ENCODE results near the gene METTL2B. TPM values are rescaled to one million over a fixed set of nuclear protein-coding genes. Genes with fewer than 3 reads are reported as not detected.
"Not testable (repeated sequence)": the region's sequence is repeated elsewhere in the genome, so short reads cannot be mapped to it uniquely, and the experiment has no call there.

The METTL2B gene
- total and polyA plus RNA-seq, 2 experiments from 2014 or later, result 19.2 to 36.5 TPM

DNA sequence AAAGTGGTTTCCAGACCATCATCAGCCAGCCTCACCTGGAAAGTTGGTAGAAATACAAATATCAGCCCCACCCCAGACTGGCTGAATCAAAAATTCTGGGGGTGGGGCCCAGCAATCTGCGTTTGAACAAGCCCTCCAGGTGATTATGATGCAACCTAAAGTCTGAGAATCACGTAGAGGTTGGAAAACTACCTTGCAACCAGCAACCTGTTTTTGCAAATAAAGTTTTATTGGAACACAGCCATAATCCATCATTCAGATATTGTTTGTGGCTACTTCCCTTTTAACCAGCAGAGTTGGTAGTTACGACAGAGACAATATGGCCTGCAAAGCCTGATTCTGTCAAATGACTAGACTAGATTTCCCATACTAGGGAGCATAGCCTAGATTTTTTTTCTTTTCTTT, 49.5 kb downstream of the METTL2B start:
- H3K27ac ChIP-seq; DNase-seq; in situ Hi-C loops (cut with MboI); H3K4me1 ChIP-seq (ENCODE audit: insufficient read depth); H2AFZ ChIP-seq; H3K9ac ChIP-seq; H3K9me3 ChIP-seq (ENCODE audit: low read depth); H4K20me1 ChIP-seq (ENCODE audit: insufficient read depth); H3K4me3 ChIP-seq; H3K36me3 ChIP-seq (ENCODE audit: low read depth); H3K27me3 ChIP-seq (replicated peaks; ENCODE audit: insufficient read depth); H3K4me2 ChIP-seq (ENCODE audit: unreplicated experiment); H3K9me2 ChIP-seq (ENCODE audit: insufficient read depth): not testable (repeated sequence)
- Histone ChIP-seq H3K79me2 (ENCODE audit: insufficient read depth) (peaks cover 12% of the 10 kb centered on the region; the same call in 1 of the 2 replicates), H3F3A (ENCODE audit: insufficient read depth) (0 out of 2 replicates have a peak, but pooled peaks cover 11% of the 10 kb centered on the region)
- 86 to 87% methylated on average over 3 of the region's 3 CpGs for WGBS, 2 experiments (ENCODE audit: low coverage in 1 of 2, low lambda C conversion rate in 2 of 2, missing lambda C conversion rate in 2 of 2)

DNA sequence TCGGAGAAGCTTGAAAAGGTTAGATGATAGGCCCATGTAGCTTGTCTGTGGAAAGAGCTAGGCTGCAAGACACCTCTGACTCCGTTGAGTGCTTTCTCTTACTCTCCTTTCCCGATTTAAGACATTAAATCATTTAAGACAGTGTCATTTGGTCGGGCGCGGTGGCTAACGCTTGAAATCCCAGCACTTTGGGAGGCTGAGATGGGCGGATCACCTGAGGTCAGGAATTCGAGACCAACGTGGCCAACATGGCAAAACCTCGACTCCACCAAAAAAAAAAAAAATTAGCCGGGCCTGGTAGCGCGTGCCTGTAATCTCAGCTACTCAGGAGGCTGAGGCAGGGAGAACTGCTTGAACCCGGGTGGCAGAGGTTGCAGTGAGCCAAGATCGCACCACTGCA, 52.6 kb downstream of the METTL2B start:
- H3K9ac ChIP-seq; H3K9me3 ChIP-seq (ENCODE audit: low read depth); H3K9me2 ChIP-seq (ENCODE audit: insufficient read depth); H3K27me3 ChIP-seq (replicated peaks; ENCODE audit: insufficient read depth); H2AFZ ChIP-seq; H3K4me2 ChIP-seq (ENCODE audit: unreplicated experiment); H3K4me1 ChIP-seq (ENCODE audit: insufficient read depth); in situ Hi-C loops (cut with MboI); H3K4me3 ChIP-seq; DNase-seq; H4K20me1 ChIP-seq (ENCODE audit: insufficient read depth); H3K36me3 ChIP-seq (ENCODE audit: low read depth); H3K27ac ChIP-seq: not testable (repeated sequence)
- WGBS, 2 experiments (ENCODE audit: low coverage in 1 of 2, low lambda C conversion rate in 2 of 2, missing lambda C conversion rate in 2 of 2), result 92 to 96% methylated on average over 16 of the region's 16 CpGs
- peaks cover 36% of the 10 kb centered on the region for H3K79me2 ChIP-seq (ENCODE audit: insufficient read depth)
- peaks cover 14% of the 10 kb centered on the region; the same call in 1 of the 2 replicates for H3F3A ChIP-seq (ENCODE audit: insufficient read depth)

DNA sequence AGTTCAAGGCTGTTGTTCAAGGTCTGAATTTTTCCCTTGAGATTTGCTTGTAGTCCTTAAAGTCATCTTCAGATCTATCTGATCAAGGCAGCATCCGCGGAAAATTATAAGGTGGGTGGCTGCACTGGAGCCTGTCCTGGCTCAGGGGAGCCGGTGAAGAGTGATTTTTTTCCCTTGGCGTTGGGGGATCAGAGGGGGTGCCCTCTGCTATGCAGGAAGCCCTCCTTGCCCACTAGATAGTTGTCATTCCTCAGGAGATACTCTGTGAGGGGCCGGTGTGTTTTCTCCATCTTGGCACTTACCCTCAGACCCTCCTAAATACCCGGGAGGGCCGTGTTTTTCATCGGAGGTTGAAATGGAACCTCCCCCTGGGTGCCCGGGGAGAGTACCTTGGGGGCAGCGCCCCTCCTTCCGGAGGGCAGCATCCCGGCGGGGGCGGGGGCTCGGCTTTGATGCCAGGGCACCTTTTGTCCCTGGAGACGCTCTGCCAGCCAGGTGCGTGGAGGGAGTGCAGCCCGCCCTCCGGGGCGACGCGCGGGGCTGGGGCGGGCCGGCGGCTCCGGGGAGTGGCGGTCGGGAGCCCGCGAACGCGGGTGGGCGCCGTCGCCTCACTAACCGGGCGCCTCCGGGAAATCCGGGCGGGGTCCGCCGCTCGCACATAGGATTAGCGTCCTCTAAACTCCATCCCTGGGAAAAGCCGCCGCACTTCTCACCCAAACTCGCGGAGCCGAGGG, 53.7 kb downstream of the METTL2B start:
- H3K27ac ChIP-seq, result peak overlapping the region; percentile 84
- H3K4me1 ChIP-seq (ENCODE audit: insufficient read depth); H3K9me2 ChIP-seq (ENCODE audit: insufficient read depth); H3K27me3 ChIP-seq (replicated peaks; ENCODE audit: insufficient read depth); H3K9me3 ChIP-seq (ENCODE audit: low read depth); in situ Hi-C loops (cut with MboI); H3K36me3 ChIP-seq (ENCODE audit: low read depth); H4K20me1 ChIP-seq (ENCODE audit: insufficient read depth); DNase-seq: not testable (repeated sequence)
- H3K4me2 ChIP-seq (ENCODE audit: unreplicated experiment), result peak overlapping the region; percentile 76
- peak overlapping the region; percentile 91 for H3K4me3 ChIP-seq
- peaks cover 47% of the 10 kb centered on the region for H3K79me2 ChIP-seq (ENCODE audit: insufficient read depth)
- peaks cover 14% of the 10 kb centered on the region; the same call in 1 of the 2 replicates for H3F3A ChIP-seq (ENCODE audit: insufficient read depth)
- H3K9ac ChIP-seq, result peak overlapping the region; percentile 95
- 3 to 4% methylated on average over 14 to 23 of the region's 50 CpGs for WGBS, 2 experiments (ENCODE audit: low coverage in 1 of 2, low lambda C conversion rate in 2 of 2, missing lambda C conversion rate in 2 of 2)
- peak overlapping the region; percentile 60 for H2AFZ ChIP-seq

DNA sequence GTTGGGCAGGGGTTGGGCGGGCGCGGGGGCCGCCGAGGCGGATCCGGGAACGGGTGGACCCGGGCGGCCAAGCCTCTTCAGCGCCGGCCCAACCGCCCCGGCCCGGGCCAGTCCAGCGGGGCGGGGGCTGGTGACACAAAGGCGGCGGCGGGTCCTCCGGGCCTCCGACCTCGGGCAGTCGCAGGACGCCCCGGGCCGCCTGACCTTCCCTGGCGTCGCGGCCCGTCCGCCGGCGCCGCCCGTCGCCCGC, 54.2 kb downstream of the METTL2B start:
- no peaks in the 10 kb centered on the region for H3K27me3 ChIP-seq (replicated peaks; ENCODE audit: insufficient read depth)
- H3K9me2 ChIP-seq (ENCODE audit: insufficient read depth), result no peaks in the 10 kb centered on the region
- H3K9me3 ChIP-seq (ENCODE audit: low read depth), result no peaks in the 10 kb centered on the region
- peak overlapping the region; percentile 76 for H3K4me2 ChIP-seq (ENCODE audit: unreplicated experiment)
- H3K4me1 ChIP-seq (ENCODE audit: insufficient read depth), result peaks cover 9% of the 10 kb centered on the region; the same call in 1 of the 2 replicates
- peak overlapping the region; percentile 91 for H3K4me3 ChIP-seq
- no peaks in the 10 kb centered on the region for H4K20me1 ChIP-seq (ENCODE audit: insufficient read depth)
- peaks cover 14% of the 10 kb centered on the region; the same call in 1 of the 2 replicates for H3F3A ChIP-seq (ENCODE audit: insufficient read depth)
- WGBS, 2 experiments (ENCODE audit: low coverage in 1 of 2, low lambda C conversion rate in 2 of 2, missing lambda C conversion rate in 2 of 2), result 0% methylated on average over 27 of the region's 38 CpGs; no CpG with 5 or more reads in 1 of the 2 experiments
- DNase-seq, result no peak
- peak overlapping the region; percentile 84 for H3K27ac ChIP-seq
- peaks cover 51% of the 10 kb centered on the region for H3K79me2 ChIP-seq (ENCODE audit: insufficient read depth)
- no peaks in the 10 kb centered on the region for H3K36me3 ChIP-seq (ENCODE audit: low read depth)
- peak overlapping the region; percentile 60; the same call in 1 of the 2 replicates for H2AFZ ChIP-seq
- in situ Hi-C loops (cut with MboI), result no loop called here
- TF ChIP-seq EZH2 (IDR thresholded peaks at IDR 0.05; ENCODE audit: insufficient read depth, poor library complexity, severe bottlenecking), result no peak
- no peak for TF ChIP-seq EZH2phosphoT487 (IDR thresholded peaks at IDR 0.05; ENCODE audit: insufficient read depth, low read depth)
- H3K9ac ChIP-seq, result peak overlapping the region; percentile 95

DNA sequence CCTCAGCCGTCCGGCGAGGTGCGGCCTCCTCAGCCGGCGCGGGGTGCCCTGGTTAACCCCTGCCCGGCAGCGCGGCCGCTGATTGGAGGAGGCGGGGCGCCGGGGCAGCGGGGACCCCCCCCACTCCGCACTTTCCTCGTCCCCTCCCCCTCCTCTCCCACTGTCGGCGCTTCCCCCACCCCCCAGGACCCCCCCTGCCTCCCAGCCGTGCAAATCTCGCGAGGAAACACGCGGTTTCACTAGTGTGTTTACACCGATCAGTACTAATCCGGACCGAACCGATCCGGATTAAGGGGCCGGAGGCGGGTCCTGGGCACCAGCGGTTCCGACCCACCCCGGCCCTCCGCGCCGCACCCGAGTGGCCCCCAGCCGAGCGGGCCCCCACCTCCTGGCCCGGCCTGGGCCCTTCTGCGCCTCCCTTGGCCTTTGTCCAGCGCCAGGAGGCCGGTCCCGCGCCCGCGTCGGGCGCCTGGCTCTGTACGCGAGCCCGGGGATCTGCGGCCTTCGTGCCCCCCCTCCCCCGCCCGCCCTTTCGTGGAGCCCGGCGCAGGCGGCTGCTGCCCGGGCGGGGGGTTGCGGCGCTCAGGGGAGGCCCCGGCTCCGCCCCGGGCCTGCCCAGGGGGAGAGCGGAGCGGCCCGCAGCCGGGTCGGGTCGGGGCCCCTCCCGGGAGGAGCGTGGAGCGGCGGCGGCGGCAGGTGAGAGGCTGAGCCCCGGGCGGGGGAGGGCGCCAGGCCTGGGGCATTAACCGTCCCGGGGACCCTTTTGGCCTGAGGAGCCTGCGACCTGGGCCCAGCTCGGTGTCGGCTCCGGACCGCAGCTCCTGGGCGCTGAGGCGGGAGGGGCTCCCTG, 54.8 kb downstream of the METTL2B start:
- H3K79me2 ChIP-seq (ENCODE audit: insufficient read depth), result peaks cover 57% of the 10 kb centered on the region
- H3K9me2 ChIP-seq (ENCODE audit: insufficient read depth); H2AFZ ChIP-seq; H3K27me3 ChIP-seq (replicated peaks; ENCODE audit: insufficient read depth); H3K4me1 ChIP-seq (ENCODE audit: insufficient read depth); in situ Hi-C loops (cut with MboI); H4K20me1 ChIP-seq (ENCODE audit: insufficient read depth); H3K9me3 ChIP-seq (ENCODE audit: low read depth); H3K36me3 ChIP-seq (ENCODE audit: low read depth): not testable (repeated sequence)
- 1% methylated on average over 69 of the region's 92 CpGs; no CpG with 5 or more reads in 1 of the 2 experiments for WGBS, 2 experiments (ENCODE audit: low coverage in 1 of 2, low lambda C conversion rate in 2 of 2, missing lambda C conversion rate in 2 of 2)
- DNase-seq, result peak; percentile 81
- peak overlapping the region; percentile 95 for H3K9ac ChIP-seq
- H3K4me2 ChIP-seq (ENCODE audit: unreplicated experiment), result peak overlapping the region; percentile 76
- H3F3A ChIP-seq (ENCODE audit: insufficient read depth), result peaks cover 14% of the 10 kb centered on the region; the same call in 1 of the 2 replicates
- H3K27ac ChIP-seq, result peak overlapping the region; percentile 84
- peak overlapping the region; percentile 91 for H3K4me3 ChIP-seq

DNA sequence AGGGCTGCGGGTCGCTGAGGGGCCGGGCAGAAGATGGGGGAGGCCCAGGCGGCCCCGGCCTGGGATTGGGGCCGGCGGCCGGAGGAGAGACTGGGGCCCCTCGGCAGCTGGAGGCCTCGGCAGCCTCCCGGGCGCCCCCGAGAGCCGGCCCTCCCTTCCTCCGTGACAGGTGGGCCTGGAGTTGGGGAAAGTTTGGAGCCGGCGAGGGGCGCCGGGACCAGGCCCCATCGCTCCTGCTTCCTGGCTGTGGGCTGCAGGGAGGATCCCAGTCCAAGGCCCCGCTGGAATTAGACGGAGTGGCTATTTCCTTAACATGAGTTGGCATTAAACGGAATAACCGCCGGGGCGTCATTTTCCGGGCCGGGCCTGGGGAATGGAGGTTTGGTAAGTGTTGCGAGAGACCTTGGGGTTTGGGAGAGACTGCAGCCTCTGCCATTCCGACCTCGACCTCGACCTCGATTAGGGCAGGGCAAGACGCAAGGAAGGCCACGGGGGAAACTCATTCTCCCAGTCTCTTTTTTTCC, 55.5 kb downstream of the METTL2B start:
- DNase-seq, result peak; percentile 43
- H2AFZ ChIP-seq, result not testable (repeated sequence)
- peaks cover 64% of the 10 kb centered on the region for H3K79me2 ChIP-seq (ENCODE audit: insufficient read depth)

More for the DNA sequence above, 55.5 kb downstream of the METTL2B start:
- Histone ChIP-seq H3K4me2 (ENCODE audit: unreplicated experiment) (peak overlapping the region; percentile 59), H3F3A (ENCODE audit: insufficient read depth) (peaks cover 14% of the 10 kb centered on the region; the same call in 1 of the 2 replicates), H3K27ac (peak overlapping the region; percentile 84), H3K9ac (peak overlapping the region; percentile 95), H3K4me3 (peak overlapping the region; percentile 91)
- H3K27me3 ChIP-seq (replicated peaks; ENCODE audit: insufficient read depth); in situ Hi-C loops (cut with MboI); H3K9me3 ChIP-seq (ENCODE audit: low read depth); H3K4me1 ChIP-seq (ENCODE audit: insufficient read depth); H4K20me1 ChIP-seq (ENCODE audit: insufficient read depth); H3K36me3 ChIP-seq (ENCODE audit: low read depth); H3K9me2 ChIP-seq (ENCODE audit: insufficient read depth): not testable (repeated sequence)
- 1 to 2% methylated on average over 22 to 35 of the region's 35 CpGs for WGBS, 2 experiments (ENCODE audit: low coverage in 1 of 2, low lambda C conversion rate in 2 of 2, missing lambda C conversion rate in 2 of 2)
